EL (cell line): ENCODE results near the gene ZFP64.
"Not testable (repeated sequence)": the region's sequence is repeated elsewhere in the genome, so short reads cannot be mapped to it uniquely, and the experiment has no call there.

Source experiments
- DNase-seq: peaks from one replicate; pipeline ENCODE4 v3.0.0-alpha.2; 2016

ZFP64 gene

GRCh38 chr20:52191132-52191915, at the start of gene ZFP64:
ZFP64 (minus strand) TSS chr20:52191779; CDS start chr20:52191636, 143 bp downstream.
- DNase-seq, result peak; percentile 79

- DNase-seq, result no peak
These were observed 49.2 kb upstream of the ZFP64 start for GRCh38 chr20:52240802-52241201.

GRCh38 chr20:52239102-52239501, 47.5 kb upstream of the ZFP64 start:
- DNase-seq, result no peak

- no peak for DNase-seq
These were observed 44.7 kb upstream of the ZFP64 start for GRCh38 chr20:52236292-52236691.

GRCh38 chr20:52235129-52235528, 43.5 kb upstream of the ZFP64 start:
- no peak for DNase-seq

- no peak for DNase-seq
These were observed 42.9 kb upstream of the ZFP64 start for GRCh38 chr20:52234302-52235045.

GRCh38 chr20:52231230-52231746, 39.7 kb upstream of the ZFP64 start:
- no peak for DNase-seq

- peak; percentile 12 for DNase-seq
These were observed 38.8 kb upstream of the ZFP64 start for GRCh38 chr20:52230409-52230808.

- not testable (repeated sequence) for DNase-seq
These were observed 37.8 kb upstream of the ZFP64 start for GRCh38 chr20:52229346-52229745.

- DNase-seq, result no peak
These were observed 34.8 kb upstream of the ZFP64 start for GRCh38 chr20:52226370-52226769.

GRCh38 chr20:52224920-52225319, 33.3 kb upstream of the ZFP64 start:
- DNase-seq, result no peak

- not testable (repeated sequence) for DNase-seq
These were observed 29.8 kb upstream of the ZFP64 start for GRCh38 chr20:52221362-52221761.

GRCh38 chr20:52220891-52221290, 29.3 kb upstream of the ZFP64 start:
- not testable (repeated sequence) for DNase-seq

- DNase-seq, result peak; percentile 5
These were observed 27.9 kb upstream of the ZFP64 start for GRCh38 chr20:52219441-52219840.

GRCh38 chr20:52217689-52218395, 26.3 kb upstream of the ZFP64 start:
- DNase-seq, result no peak

- DNase-seq, result no peak
These were observed 22.4 kb upstream of the ZFP64 start for GRCh38 chr20:52213995-52214394.

GRCh38 chr20:52212943-52213342, 21.4 kb upstream of the ZFP64 start:
- no peak for DNase-seq

GRCh38 chr20:52210037-52210990, 18.7 kb upstream of the ZFP64 start:
- DNase-seq, result no peak

GRCh38 chr20:52209154-52209571, 17.6 kb upstream of the ZFP64 start:
- DNase-seq, result no peak

GRCh38 chr20:52207020-52207810, 15.6 kb upstream of the ZFP64 start:
- no peak for DNase-seq

GRCh38 chr20:52204136-52204535, 12.6 kb upstream of the ZFP64 start:
- peak; percentile 10 for DNase-seq
